Endothelial cell (in vitro differentiated cells): ENCODE results near the gene GSE1. TPM values are rescaled to one million over a fixed set of nuclear protein-coding genes. Genes with fewer than 3 reads are reported as not detected.

ENCODE experiments used
- DNase-seq: peaks from one replicate; pipeline ENCODE4 v3.0.0; 2021; ENCODE audit warnings: low spot score
- H3K27ac Mint-ChIP-seq: one replicate; pipeline ENCODE4 v1.8.0; 2021; ENCODE audit warnings: mixed read lengths, inconsistent platforms; ENCODE audit not compliant: unreplicated experiment
- H3K27me3 Mint-ChIP-seq: one replicate; pipeline ENCODE4 v1.8.0; 2021; ENCODE audit warnings: mild to moderate bottlenecking, moderate library complexity, mixed read lengths, inconsistent platforms; ENCODE audit not compliant: unreplicated experiment
- H3K36me3 Mint-ChIP-seq: one replicate; pipeline ENCODE4 v1.8.0; 2021; ENCODE audit warnings: mild to moderate bottlenecking, low read depth, mixed read lengths, inconsistent platforms; ENCODE audit not compliant: unreplicated experiment
- H3K4me1 Mint-ChIP-seq: one replicate; pipeline ENCODE4 v1.8.0; 2021; ENCODE audit warnings: mild to moderate bottlenecking, mixed read lengths, inconsistent platforms; ENCODE audit not compliant: unreplicated experiment
- H3K4me3 Mint-ChIP-seq: one replicate; pipeline ENCODE4 v1.8.0; 2021; ENCODE audit warnings: mild to moderate bottlenecking, mixed read lengths, inconsistent platforms; ENCODE audit not compliant: unreplicated experiment
- H3K9me3 Mint-ChIP-seq: one replicate; pipeline ENCODE4 v1.8.0; 2021; ENCODE audit warnings: mixed read lengths, inconsistent platforms; ENCODE audit not compliant: unreplicated experiment
- total RNA-seq: library from RNA; stranded (reverse); fragmentation: NEBNext Ultra II Directional; extraction: Animal tissue kit (Norgen Biotek cat#: 25700); gene quantifications from one replicate; pipeline ENCODE4 v1.2.1, GENCODE V29; 2021; ENCODE audit not compliant: unreplicated experiment
- TF ChIP-seq, protein P1 (sequence below): fragments of 200-600 bp; sonication (generic); IDR thresholded peaks from one replicate; pipeline ENCODE4 v1.5.0; 2021; ENCODE audit warnings: antibody characterized with exemption; ENCODE audit not compliant: unreplicated experiment

GSE1 gene
- total RNA-seq, 1 donor from 2014 or later = 23.9 TPM

DNA sequence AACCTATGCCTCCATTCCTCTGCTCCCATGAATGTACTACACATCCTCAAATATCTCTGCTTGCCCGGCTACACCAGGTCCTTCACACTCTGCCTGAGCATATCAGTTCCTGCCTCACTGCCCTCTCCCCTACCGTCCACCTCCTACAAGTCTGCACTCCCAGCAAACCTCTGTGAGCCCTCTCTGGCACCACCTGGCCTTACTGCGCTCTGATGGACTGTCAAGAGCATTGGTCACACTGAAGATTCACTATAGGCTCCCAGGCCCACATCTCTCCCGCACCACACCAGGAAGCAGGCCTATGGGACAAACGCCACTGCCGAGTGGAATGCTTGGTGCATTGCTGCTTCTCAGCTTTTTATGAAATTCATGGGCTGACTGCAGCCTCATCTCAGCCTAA, 66.7 kb downstream of the GSE1 start:
- no peak overlapping the region for H3K27ac Mint-ChIP-seq
- DNase-seq = no peak

DNA sequence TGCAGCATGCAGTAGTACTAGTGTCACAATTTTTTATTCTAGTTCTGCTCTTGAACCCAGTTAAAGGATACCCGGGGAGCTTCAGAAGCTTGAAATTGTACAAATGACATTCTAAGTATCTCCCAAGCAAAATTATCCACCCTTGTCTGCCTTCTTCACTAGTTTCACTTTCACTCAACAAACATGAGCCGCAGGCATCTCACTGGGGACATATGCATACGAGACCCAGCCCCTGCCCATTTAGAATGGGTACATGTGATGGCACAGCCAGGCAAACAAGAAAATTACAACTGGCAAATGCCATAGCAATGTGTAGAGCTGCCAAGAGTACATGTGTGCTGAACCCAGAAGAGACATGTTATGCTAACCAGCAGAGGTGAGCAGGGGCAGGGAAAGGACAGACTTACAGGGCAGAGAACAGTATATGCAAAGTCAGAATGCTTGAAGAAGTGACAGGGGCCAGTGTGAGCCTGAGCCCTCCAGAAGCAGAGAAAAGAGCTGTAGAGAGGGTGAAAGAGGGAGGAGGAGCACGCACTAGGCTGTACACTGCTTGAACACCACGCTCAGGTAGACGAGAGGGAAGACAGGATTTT, 67.3 kb downstream of the GSE1 start:
- Mint-ChIP-seq H3K9me3 (no peaks in the 10 kb centered on the region), H3K27ac (no peak overlapping the region), H3K36me3 (no peaks in the 10 kb centered on the region), H3K27me3 (peaks cover 1% of the 10 kb centered on the region), H3K4me1 (peaks cover 13% of the 10 kb centered on the region), H3K4me3 (no peak overlapping the region)
- TF ChIP-seq, protein P1, sequence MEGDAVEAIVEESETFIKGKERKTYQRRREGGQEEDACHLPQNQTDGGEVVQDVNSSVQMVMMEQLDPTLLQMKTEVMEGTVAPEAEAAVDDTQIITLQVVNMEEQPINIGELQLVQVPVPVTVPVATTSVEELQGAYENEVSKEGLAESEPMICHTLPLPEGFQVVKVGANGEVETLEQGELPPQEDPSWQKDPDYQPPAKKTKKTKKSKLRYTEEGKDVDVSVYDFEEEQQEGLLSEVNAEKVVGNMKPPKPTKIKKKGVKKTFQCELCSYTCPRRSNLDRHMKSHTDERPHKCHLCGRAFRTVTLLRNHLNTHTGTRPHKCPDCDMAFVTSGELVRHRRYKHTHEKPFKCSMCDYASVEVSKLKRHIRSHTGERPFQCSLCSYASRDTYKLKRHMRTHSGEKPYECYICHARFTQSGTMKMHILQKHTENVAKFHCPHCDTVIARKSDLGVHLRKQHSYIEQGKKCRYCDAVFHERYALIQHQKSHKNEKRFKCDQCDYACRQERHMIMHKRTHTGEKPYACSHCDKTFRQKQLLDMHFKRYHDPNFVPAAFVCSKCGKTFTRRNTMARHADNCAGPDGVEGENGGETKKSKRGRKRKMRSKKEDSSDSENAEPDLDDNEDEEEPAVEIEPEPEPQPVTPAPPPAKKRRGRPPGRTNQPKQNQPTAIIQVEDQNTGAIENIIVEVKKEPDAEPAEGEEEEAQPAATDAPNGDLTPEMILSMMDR = no peak
- no peak for DNase-seq

More for the DNA sequence above, 66.7 kb downstream of the GSE1 start:
- Mint-ChIP-seq H3K27me3 (peaks cover 1% of the 10 kb centered on the region), H3K4me1 (peaks cover 13% of the 10 kb centered on the region), H3K9me3 (no peaks in the 10 kb centered on the region), H3K4me3 (no peak overlapping the region), H3K36me3 (no peaks in the 10 kb centered on the region)
- TF ChIP-seq, protein P1 = no peak

DNA sequence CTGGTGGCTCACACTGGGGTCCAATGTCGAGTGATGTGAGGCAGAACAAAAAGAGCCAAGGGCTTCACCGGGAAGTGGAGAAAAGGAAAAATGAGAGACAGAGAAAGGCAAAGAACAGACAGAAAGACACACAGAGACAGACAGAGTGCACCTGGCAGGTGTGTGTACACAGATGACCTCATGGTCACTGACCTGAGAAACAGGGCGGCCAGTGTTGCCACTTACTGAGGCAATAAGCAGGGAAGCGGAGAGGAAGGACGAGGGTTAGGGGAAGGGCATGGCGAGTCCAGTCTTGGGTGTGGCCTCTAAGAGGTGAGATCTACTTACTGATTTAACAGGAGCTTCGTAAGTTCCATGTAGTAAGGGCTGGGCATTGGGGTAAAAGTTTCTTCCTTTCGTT, 68.1 kb downstream of the GSE1 start:
- no peak overlapping the region for H3K4me3 Mint-ChIP-seq
- no peaks in the 10 kb centered on the region for H3K36me3 Mint-ChIP-seq
- no peaks in the 10 kb centered on the region for H3K9me3 Mint-ChIP-seq
- H3K27me3 Mint-ChIP-seq = peaks cover 1% of the 10 kb centered on the region
- TF ChIP-seq, protein P1 = no peak
- no peak for DNase-seq
- H3K4me1 Mint-ChIP-seq = peaks cover 13% of the 10 kb centered on the region
- H3K27ac Mint-ChIP-seq = peak overlapping the region; percentile 15

DNA sequence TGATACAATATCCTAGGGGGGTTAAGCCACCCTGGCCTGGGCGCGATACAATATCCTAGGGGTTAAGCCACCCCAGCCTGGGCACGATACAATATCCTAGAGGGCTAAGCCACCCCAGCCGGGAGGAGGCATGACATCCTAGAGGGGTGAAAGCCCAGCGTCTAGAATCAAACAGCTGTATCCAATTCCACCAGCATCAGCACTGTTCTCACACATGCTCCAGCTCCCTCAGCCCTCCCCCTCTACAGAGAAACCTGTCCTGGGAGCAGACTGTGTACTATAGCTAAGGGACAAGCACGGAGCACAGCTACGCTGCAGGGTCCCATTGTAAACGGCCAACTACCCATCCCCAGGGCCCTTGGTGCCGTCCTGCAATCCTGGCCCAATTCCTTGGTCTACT, 69.4 kb downstream of the GSE1 start:
- H3K36me3 Mint-ChIP-seq = no peaks in the 10 kb centered on the region
- H3K4me1 Mint-ChIP-seq = peaks cover 13% of the 10 kb centered on the region
- H3K9me3 Mint-ChIP-seq = no peaks in the 10 kb centered on the region
- no peak overlapping the region for H3K4me3 Mint-ChIP-seq
- H3K27me3 Mint-ChIP-seq = peaks cover 1% of the 10 kb centered on the region
- no peak for DNase-seq
- TF ChIP-seq, protein P1 = no peak
- no peak overlapping the region for H3K27ac Mint-ChIP-seq

DNA sequence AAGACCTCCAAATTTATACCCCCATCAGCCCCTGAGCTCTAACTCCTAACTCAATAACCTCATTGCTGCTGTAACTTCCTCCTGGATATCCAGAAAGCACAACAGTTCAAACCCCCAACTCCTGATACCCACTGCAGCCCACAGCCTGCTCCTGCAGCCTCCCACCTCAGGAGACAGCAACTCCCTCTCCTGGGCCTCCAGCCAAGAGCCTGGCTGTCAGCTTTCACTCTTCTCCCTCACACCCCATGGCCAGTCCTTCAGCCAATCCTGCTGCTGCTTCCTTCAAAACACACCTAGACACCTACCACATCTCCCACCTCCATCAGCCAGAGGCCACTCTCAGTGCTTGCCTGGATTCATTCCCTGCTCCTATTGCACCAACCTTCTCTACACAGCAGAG, 70.2 kb downstream of the GSE1 start:
- Mint-ChIP-seq H3K4me3 (no peak overlapping the region), H3K27me3 (peaks cover 3% of the 10 kb centered on the region), H3K4me1 (peaks cover 13% of the 10 kb centered on the region), H3K36me3 (no peaks in the 10 kb centered on the region), H3K9me3 (no peaks in the 10 kb centered on the region), H3K27ac (no peak overlapping the region)
- TF ChIP-seq, protein P1 = no peak
- no peak for DNase-seq
